Mammary epithelial cell (primary cell): ENCODE measurements around the gene TMEM150B.

ENCODE experiments used
- EZH2 ChIP-seq: IDR thresholded peaks from 2 replicates; pipeline ENCODE4 v1.6.1; 2012; ENCODE audit warnings: low read length, inconsistent platforms, borderline replicate concordance
- TF ChIP-seq, protein P1 (sequence below), 2 donors: IDR thresholded peaks in 1 of 2; conservative IDR thresholded peaks in 1 of 2; 2 replicates each; pipeline ENCODE4 v1.5.1; 2011 to 2012; ENCODE audit warnings: inconsistent platforms in 2 of 2, low read length in 2 of 2, mild to moderate bottlenecking in 2 of 2, control low read depth in 1 of 2, low read depth in 1 of 2; ENCODE audit not compliant: insufficient read depth in 1 of 2; ENCODE audit errors: extremely low read depth in 1 of 2

GRCh38 chr19:55358943-55359908 lies 34.1 kb upstream of the TMEM150B start:
- TF ChIP-seq, protein P1, sequence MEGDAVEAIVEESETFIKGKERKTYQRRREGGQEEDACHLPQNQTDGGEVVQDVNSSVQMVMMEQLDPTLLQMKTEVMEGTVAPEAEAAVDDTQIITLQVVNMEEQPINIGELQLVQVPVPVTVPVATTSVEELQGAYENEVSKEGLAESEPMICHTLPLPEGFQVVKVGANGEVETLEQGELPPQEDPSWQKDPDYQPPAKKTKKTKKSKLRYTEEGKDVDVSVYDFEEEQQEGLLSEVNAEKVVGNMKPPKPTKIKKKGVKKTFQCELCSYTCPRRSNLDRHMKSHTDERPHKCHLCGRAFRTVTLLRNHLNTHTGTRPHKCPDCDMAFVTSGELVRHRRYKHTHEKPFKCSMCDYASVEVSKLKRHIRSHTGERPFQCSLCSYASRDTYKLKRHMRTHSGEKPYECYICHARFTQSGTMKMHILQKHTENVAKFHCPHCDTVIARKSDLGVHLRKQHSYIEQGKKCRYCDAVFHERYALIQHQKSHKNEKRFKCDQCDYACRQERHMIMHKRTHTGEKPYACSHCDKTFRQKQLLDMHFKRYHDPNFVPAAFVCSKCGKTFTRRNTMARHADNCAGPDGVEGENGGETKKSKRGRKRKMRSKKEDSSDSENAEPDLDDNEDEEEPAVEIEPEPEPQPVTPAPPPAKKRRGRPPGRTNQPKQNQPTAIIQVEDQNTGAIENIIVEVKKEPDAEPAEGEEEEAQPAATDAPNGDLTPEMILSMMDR (conservative IDR thresholded peaks at IDR 0.05 in 1 of 2, IDR thresholded peaks at IDR 0.05 in 1 of 2; ENCODE audit: extremely low read depth in 1 of 2, insufficient read depth in 1 of 2, low read depth in 1 of 2, low read length in 2 of 2): no peak
- no peak for TF ChIP-seq EZH2
